Large intestine (tissue), 3 donors: ENCODE measurements around the gene ADH6. TPM values are rescaled to one million over a fixed set of nuclear protein-coding genes. Genes with fewer than 3 reads are reported as not detected.

Experiments
- DNase-seq, 2 donors: peaks; one replicate each; pipeline versions ENCODE4 v3.0.0 to v3.0.0-alpha.2; 2013
- H3K27ac ChIP-seq: one replicate; pipeline ENCODE4 v1.5.1; 2013; ENCODE audit warnings: low read length
- H3K27me3 ChIP-seq: 2 replicates; pipeline ENCODE4 v1.6.1; 2013; ENCODE audit warnings: low read length; ENCODE audit not compliant: control insufficient read depth, insufficient read depth
- H3K36me3 ChIP-seq: 2 replicates; pipeline ENCODE4 v1.6.1; 2013; ENCODE audit warnings: low read length; ENCODE audit not compliant: control insufficient read depth, insufficient read depth
- H3K4me1 ChIP-seq: one replicate; pipeline ENCODE4 v1.6.1; 2013; ENCODE audit warnings: low read length; ENCODE audit not compliant: control insufficient read depth, insufficient read depth
- H3K4me3 ChIP-seq: one replicate; pipeline ENCODE4 v1.5.1; 2013; ENCODE audit warnings: low read length
- H3K9me3 ChIP-seq: one replicate; pipeline ENCODE4 v1.6.1; 2013; ENCODE audit warnings: mild to moderate bottlenecking, low read depth, low read length, moderate library complexity; ENCODE audit not compliant: control insufficient read depth
- WGBS: methylation state at CpG from one replicate; pipeline ENCODE4 v1.1.5; 2013; ENCODE audit warnings: low lambda C conversion rate; ENCODE audit not compliant: insufficient coverage; 5-methylcytosine and 5-hydroxymethylcytosine counted together
- polyA plus RNA-seq: library from polyadenylated mRNA; unstranded; fragments of 120-200 nt; gene quantifications from one replicate; pipeline ENCODE4 v1.2.1, GENCODE V29; 2013

ADH6 gene
- polyA plus RNA-seq, 1 donor: 2.8 TPM

DNA sequence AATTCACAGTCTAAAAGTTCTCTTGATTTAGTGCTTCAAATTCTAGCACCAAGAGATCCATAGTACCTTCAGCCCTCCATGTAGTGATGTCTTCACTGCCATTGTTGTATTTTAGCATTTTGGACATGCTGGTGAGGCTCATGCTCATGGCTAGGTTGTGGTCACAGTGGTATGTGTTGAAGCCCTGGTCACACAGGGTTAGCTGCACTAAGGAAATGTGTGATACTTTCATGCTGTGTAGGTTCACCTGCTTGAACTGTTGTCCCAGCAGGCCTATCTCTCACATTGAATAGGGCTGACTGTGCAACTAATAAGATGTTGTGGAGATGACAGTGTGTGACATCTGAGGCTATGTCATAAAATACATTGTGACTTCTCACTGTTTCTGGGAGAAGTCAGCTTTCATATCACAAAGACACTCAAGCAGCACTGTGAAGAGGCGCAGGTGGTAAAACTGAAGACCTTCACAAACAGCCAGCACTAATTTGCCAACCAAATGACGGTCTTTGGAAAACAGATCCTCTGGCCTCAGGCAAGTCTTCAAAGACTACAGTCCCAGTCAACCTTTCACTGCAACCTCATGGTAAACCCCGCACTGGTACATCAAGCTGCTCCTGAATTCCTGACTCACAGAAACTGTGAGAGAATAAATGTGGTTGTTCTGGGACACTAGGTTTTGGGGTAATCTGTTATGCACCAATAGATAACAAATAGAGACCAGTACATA, 57.5 kb downstream of the ADH6 start:
- H3K36me3 ChIP-seq: no peaks in the 10 kb centered on the region
- H3K4me1 ChIP-seq: peaks cover 11% of the 10 kb centered on the region
- H3K27me3 ChIP-seq: no peaks in the 10 kb centered on the region
- DNase-seq: peak in 1 of 2 donors; percentile 70
- no CpG with 5 or more reads among the region's 3 CpGs for WGBS
- H3K9me3 ChIP-seq: no peaks in the 10 kb centered on the region
- H3K27ac ChIP-seq: peak overlapping the region; percentile 41
- H3K4me3 ChIP-seq: no peak overlapping the region

DNA sequence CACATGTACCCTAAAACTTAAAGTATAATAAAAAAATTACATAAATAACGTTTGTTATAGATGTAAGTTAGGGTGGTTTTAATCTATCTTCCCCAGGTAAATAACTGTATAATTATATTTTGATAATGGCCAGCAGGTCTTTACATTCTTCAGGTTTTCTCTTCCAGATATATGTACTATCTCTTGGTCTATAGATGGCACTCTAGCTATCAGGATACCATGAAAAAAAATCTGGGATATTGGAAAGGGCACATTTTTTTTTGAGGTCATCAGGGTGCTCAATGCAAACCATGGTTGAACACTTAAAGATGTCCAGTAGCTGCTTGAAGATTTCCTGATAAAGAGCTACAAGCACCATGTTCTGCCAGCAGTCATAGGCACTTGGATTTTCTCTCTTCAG, 59.3 kb downstream of the ADH6 start:
- 67% methylated on average over 1 of the region's 1 CpG for WGBS

DNA sequence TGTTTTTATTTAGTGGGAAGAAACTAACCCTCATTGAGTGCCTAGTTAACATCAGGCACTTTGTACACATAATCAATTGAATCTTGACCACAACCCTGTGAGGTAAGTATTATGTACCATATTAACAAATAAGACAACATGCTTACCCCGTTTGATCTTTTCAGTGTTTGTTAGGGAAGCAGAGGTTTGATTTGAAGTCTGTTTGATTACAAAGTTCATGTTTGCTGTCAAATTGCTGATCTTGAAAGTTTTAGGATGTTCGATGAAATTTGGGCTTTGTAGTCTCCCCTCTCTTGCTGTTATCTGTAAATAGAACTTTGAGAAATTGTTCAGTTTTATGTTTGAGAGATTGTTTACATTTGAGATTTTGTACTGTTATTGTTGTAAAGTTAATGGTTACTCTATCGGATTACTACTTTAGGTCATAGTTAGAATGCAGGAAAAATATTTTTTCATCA, 61.5 kb downstream of the ADH6 start:
- H3K4me3 ChIP-seq: no peak overlapping the region
- peak in 1 of 2 donors; percentile 46 for DNase-seq
- no peak overlapping the region for H3K27ac ChIP-seq
- H3K4me1 ChIP-seq: peaks cover 16% of the 10 kb centered on the region
- no peaks in the 10 kb centered on the region for H3K36me3 ChIP-seq
- H3K9me3 ChIP-seq: no peaks in the 10 kb centered on the region
- 11% methylated on average over 2 of the region's 3 CpGs for whole genome bisulfite sequencing
- no peaks in the 10 kb centered on the region for H3K27me3 ChIP-seq

More for the DNA sequence above, 59.3 kb downstream of the ADH6 start:
- Histone ChIP-seq H3K4me3 (no peak overlapping the region), H3K4me1 (peaks cover 16% of the 10 kb centered on the region), H3K27ac (no peak overlapping the region), H3K36me3 (no peaks in the 10 kb centered on the region), H3K9me3 (no peaks in the 10 kb centered on the region), H3K27me3 (no peaks in the 10 kb centered on the region)
- DNase-seq: no peak

DNA sequence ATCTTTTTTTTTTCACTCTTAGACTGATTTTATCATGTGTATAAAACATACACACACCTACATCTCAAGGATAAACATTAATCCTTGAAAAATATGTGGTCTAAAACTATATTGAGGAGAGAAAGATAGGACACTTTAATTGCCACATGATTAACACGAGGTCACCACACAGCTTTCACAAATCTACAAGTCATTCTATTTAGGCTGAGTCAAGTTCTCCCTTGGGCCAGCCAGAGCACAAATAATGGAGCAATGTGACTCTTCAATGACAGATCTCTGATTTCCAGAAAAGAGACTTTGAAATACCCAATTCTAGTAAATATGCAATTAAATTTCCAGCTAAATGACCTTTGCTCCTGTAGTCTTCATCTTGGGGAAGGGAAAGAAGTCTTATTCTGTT, 62.1 kb downstream of the ADH6 start:
- Histone ChIP-seq H3K4me3 (no peak overlapping the region), H3K9me3 (no peaks in the 10 kb centered on the region), H3K4me1 (peaks cover 16% of the 10 kb centered on the region), H3K27ac (no peak overlapping the region), H3K27me3 (no peaks in the 10 kb centered on the region), H3K36me3 (no peaks in the 10 kb centered on the region)
- WGBS: 0% methylated on average over 1 of the region's 1 CpG
- peak in 1 of 2 donors; percentile 38 for DNase-seq

DNA sequence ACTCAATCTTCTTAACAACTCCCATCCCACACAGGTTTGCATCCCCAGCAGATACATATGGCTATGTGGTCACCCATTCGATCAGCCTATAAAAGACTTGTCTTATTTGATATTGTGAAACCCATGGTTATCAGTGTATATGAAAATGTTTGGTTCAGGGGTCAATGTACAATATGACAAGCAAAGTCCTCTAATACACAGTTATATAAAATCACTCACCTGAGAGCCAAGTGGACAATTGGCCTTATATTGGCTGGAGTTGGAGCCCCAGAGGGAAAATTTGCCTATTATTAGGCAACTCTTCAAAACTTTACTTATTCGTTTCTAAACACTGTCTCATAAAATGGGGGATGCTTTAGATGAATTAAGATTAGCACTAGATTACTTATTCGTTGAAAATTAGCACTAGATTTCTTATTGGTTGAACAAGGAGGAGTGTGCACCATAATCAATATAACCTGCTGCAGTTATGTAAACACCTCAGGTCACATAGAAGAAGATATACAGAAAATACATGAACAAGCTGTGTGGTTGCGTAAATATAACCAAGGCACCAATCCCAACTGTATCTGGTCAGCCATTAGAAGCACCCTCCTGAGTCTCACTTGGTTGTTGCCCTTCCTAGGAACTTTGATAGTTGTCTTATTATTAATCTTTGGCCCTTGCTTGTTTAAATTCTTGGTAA, 64.2 kb downstream of the ADH6 start:
- Histone ChIP-seq H3K27me3 (no peaks in the 10 kb centered on the region), H3K27ac (no peak overlapping the region), H3K9me3 (no peaks in the 10 kb centered on the region), H3K4me1 (peaks cover 12% of the 10 kb centered on the region), H3K4me3 (no peak overlapping the region), H3K36me3 (no peaks in the 10 kb centered on the region)
- no peak for DNase-seq
- 100% methylated on average over 1 of the region's 4 CpGs for WGBS

Other genes with a start within 250 kb of the ADH6 start
- gene METAP1, start 223.5 kb downstream of the ADH6 start, polyA plus RNA-seq: 70.9 TPM
- 183 TPM for gene ADH5, start 130.5 kb downstream of the ADH6 start, polyA plus RNA-seq
- gene ADH4, start 74.9 kb downstream of the ADH6 start, polyA plus RNA-seq: 14.4 TPM
- gene ADH1A, start 71.7 kb upstream of the ADH6 start, polyA plus RNA-seq: 1.3 TPM
- 9.6 TPM for gene ADH1B, start 102.2 kb upstream of the ADH6 start, polyA plus RNA-seq
- gene ADH1C, start 133.5 kb upstream of the ADH6 start, polyA plus RNA-seq: 40.5 TPM
- not detected for gene ADH7, start 216.1 kb upstream of the ADH6 start, polyA plus RNA-seq